ENCODE data around the gene VAV1. TPM values are rescaled to one million over a fixed set of nuclear protein-coding genes. Genes with fewer than 3 reads are reported as not detected.

VAV1 gene
- total RNA-seq, 1 donor from 2014 or later, result 36.2 TPM

GRCh38 chr19:6835501-6835900 is 63.0 kb downstream of the VAV1 start:
- TF ChIP-seq CTCF (IDR thresholded peaks at IDR 0.05), result no peak
- no peak overlapping the region for H3K27ac ChIP-seq
- H3K27me3 ChIP-seq (ENCODE audit: low read depth), result no peaks in the 10 kb centered on the region
- H3K36me3 ChIP-seq, result peaks cover 23% of the 10 kb centered on the region
- H3K9me3 ChIP-seq, result no peaks in the 10 kb centered on the region
- DNase-seq (no peak), ATAC-seq (no peak)
- intact Hi-C loops (cut with DNase I), result no loop called here
- H3K4me1 ChIP-seq, result no peaks in the 10 kb centered on the region
- no peak overlapping the region for H3K4me3 ChIP-seq

GRCh38 chr19:6837525-6837924 is 65.0 kb downstream of the VAV1 start:
- no peak for DNase-seq
- Histone ChIP-seq H3K9me3 (no peaks in the 10 kb centered on the region), H3K27ac (no peak overlapping the region), H3K27me3 (ENCODE audit: low read depth) (no peaks in the 10 kb centered on the region), H3K36me3 (peaks cover 32% of the 10 kb centered on the region), H3K4me1 (no peaks in the 10 kb centered on the region), H3K4me3 (no peak overlapping the region)
- no peak for ATAC-seq
- intact Hi-C loops (cut with DNase I), result no loop called here
- no peak for TF ChIP-seq CTCF (IDR thresholded peaks at IDR 0.05)

GRCh38 chr19:6838062-6838655 is 65.7 kb downstream of the VAV1 start:
- no peak for DNase-seq
- intact Hi-C loops (cut with DNase I), result no loop called here
- Histone ChIP-seq H3K36me3 (peaks cover 32% of the 10 kb centered on the region), H3K4me3 (no peak overlapping the region), H3K9me3 (no peaks in the 10 kb centered on the region), H3K4me1 (no peaks in the 10 kb centered on the region), H3K27me3 (ENCODE audit: low read depth) (no peaks in the 10 kb centered on the region), H3K27ac (no peak overlapping the region)
- ATAC-seq, result no peak
- no peak for TF ChIP-seq CTCF (IDR thresholded peaks at IDR 0.05)

- H3K27ac ChIP-seq, result no peak overlapping the region
- peak; percentile 2 for DNase-seq
- intact Hi-C loops (cut with DNase I), result no loop called here
Observed at GRCh38 chr19:6842871-6843607, 70.5 kb downstream of the VAV1 start.

DNA sequence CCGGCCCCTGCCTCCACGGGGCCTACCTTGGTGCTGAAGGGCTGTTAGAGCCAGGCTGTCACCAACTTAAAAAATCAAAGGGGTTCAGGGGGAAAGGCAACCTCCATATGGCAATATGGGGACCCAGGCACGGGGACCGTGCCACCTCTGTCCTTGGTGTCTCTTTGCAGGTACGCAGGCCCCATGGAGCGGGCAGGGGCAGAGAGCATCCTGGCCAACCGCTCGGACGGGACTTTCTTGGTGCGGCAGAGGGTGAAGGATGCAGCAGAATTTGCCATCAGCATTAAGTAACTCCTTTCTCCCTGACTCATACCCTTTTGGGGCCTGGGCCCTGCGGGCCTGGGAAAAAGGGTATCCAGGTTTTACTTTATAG is 75.3 kb downstream of the VAV1 start:
- Histone ChIP-seq H3K4me3 (no peak overlapping the region), H3K36me3 (peaks cover 4% of the 10 kb centered on the region), H3K27ac (no peak overlapping the region), H3K4me1 (no peaks in the 10 kb centered on the region), H3K9me3 (no peaks in the 10 kb centered on the region), H3K27me3 (ENCODE audit: low read depth) (no peaks in the 10 kb centered on the region)
- DNase-seq, result peak; percentile 25
- intact Hi-C loops (cut with DNase I), result no loop called here
- ATAC-seq, result no peak
- TF ChIP-seq CTCF (IDR thresholded peaks at IDR 0.05), result no peak

More at GRCh38 chr19:6842871-6843607, 70.5 kb downstream of the VAV1 start:
- Histone ChIP-seq H3K4me1 (no peaks in the 10 kb centered on the region), H3K4me3 (no peak overlapping the region), H3K9me3 (no peaks in the 10 kb centered on the region), H3K27me3 (ENCODE audit: low read depth) (no peaks in the 10 kb centered on the region), H3K36me3 (peaks cover 18% of the 10 kb centered on the region)
- no peak for TF ChIP-seq CTCF (IDR thresholded peaks at IDR 0.05)
- ATAC-seq, result no peak

All from lower lobe of right lung (tissue), 2 donors.